WTC11 (cell line): ENCODE measurements around the gene LRP4. TPM values are rescaled to one million over a fixed set of nuclear protein-coding genes. Genes with fewer than 3 reads are reported as not detected.

Source experiments
- ATAC-seq: fragments of 200-7000 bp; cut with Tn5 transposase; 2 replicates; pipeline ENCODE4 v1.10.0; 2021; ENCODE audit warnings: mild to moderate bottlenecking, moderate library complexity
- CTCF ChIA-PET: fragments of 300-600 bp; sonication (Branson Sonifier 250); formaldehyde crosslinking; loops from one replicate; lab custom pipeline; 2021; ENCODE audit warnings: antibody characterized with exemption; lab: Charles Lee
- POLR2A ChIA-PET: fragments of 350-600 bp; sonication (Branson Sonifier 250); formaldehyde crosslinking; loops from one replicate; lab custom pipeline; 2021; ENCODE audit warnings: antibody characterized with exemption; lab: Charles Lee
- DNase-seq: peaks from one replicate; pipeline ENCODE4 v3.0.0; 2021; ENCODE audit warnings: low spot score
- H3K27ac Mint-ChIP-seq: 2 replicates; pipeline ENCODE4 v1.8.0; 2021; ENCODE audit warnings: mixed read lengths
- H3K27me3 Mint-ChIP-seq: 2 replicates; pipeline ENCODE4 v1.8.0; 2021; ENCODE audit warnings: low read depth, mild to moderate bottlenecking, moderate library complexity, mixed read lengths
- H3K36me3 Mint-ChIP-seq: 2 replicates; pipeline ENCODE4 v1.8.0; 2021; ENCODE audit warnings: mixed read lengths
- H3K4me1 Mint-ChIP-seq: 2 replicates; pipeline ENCODE4 v1.8.0; 2022; ENCODE audit warnings: mixed read lengths
- H3K4me3 Mint-ChIP-seq: 2 replicates; pipeline ENCODE4 v1.8.0; 2021; ENCODE audit warnings: mild to moderate bottlenecking, moderate library complexity, mixed read lengths
- H3K9me3 Mint-ChIP-seq: 2 replicates; pipeline ENCODE4 v1.8.0; 2021; ENCODE audit warnings: mixed read lengths
- HMGA2 ChIP-seq: fragments of 250-450 bp; sonication (Bioruptor Pico); IDR thresholded peaks from 2 replicates; pipeline ENCODE4 v1.4.0; 2021; ENCODE audit warnings: mild to moderate bottlenecking, moderate library complexity
- JAZF1 ChIP-seq: fragments of 250-450 bp; sonication (Bioruptor Pico); IDR thresholded peaks from 2 replicates; pipeline ENCODE4 v1.9.0; 2021; ENCODE audit warnings: moderate library complexity, mild to moderate bottlenecking, inconsistent platforms
- NR2C2 ChIP-seq: sonication (generic); formaldehyde crosslinking; IDR thresholded peaks from 2 replicates; pipeline ENCODE4 v1.8.0; 2022; ENCODE audit warnings: mild to moderate bottlenecking, missing genetic modification reagents
- SMAD3 ChIP-seq: sonication (generic); formaldehyde crosslinking; IDR thresholded peaks from 2 replicates; pipeline ENCODE4 v1.8.0; 2022; ENCODE audit warnings: missing genetic modification reagents, mild to moderate bottlenecking, borderline replicate concordance
- SP1 ChIP-seq: sonication (generic); formaldehyde crosslinking; conservative IDR thresholded peaks from 2 replicates; pipeline ENCODE4 v1.8.1; 2022; ENCODE audit warnings: missing genetic modification reagents
- ZNF219 ChIP-seq: sonication (generic); formaldehyde crosslinking; IDR thresholded peaks from 2 replicates; pipeline ENCODE4 v1.8.0; 2023; ENCODE audit warnings: missing genetic modification reagents, mild to moderate bottlenecking, borderline replicate concordance
- ZNF396 ChIP-seq: fragments of 250-450 bp; sonication (Bioruptor Pico); IDR thresholded peaks from 2 replicates; pipeline ENCODE4 v1.8.0; 2021; ENCODE audit warnings: mild to moderate bottlenecking, moderate library complexity, borderline replicate concordance
- total RNA-seq: library from RNA; stranded (reverse); gene quantifications from 3 replicates; pipeline ENCODE4 v1.2.3, GENCODE V29; 2021
- TF ChIP-seq, protein P1 (sequence below): sonication (generic); formaldehyde crosslinking; IDR thresholded peaks from 2 replicates; pipeline ENCODE4 v1.8.0; 2023; ENCODE audit warnings: mild to moderate bottlenecking, missing genetic modification reagents
- TF ChIP-seq, protein P2 (sequence below): sonication (generic); formaldehyde crosslinking; IDR thresholded peaks from 2 replicates; pipeline ENCODE4 v1.8.1; 2023; ENCODE audit warnings: mild to moderate bottlenecking, missing genetic modification reagents, moderate library complexity
- TF ChIP-seq, protein P3 (sequence below): fragments of 250-450 bp; sonication (Bioruptor Pico); IDR thresholded peaks from 2 replicates; pipeline ENCODE4 v2.1.2; 2022; ENCODE audit warnings: mild to moderate bottlenecking, moderate library complexity
- TF ChIP-seq, protein P4 (sequence below): sonication (generic); formaldehyde crosslinking; IDR thresholded peaks from 2 replicates; pipeline ENCODE4 v1.8.1; 2023; ENCODE audit warnings: mild to moderate bottlenecking, missing genetic modification reagents
- TF ChIP-seq, protein P5 (sequence below): fragments of 250-450 bp; sonication (Bioruptor Pico); IDR thresholded peaks from 2 replicates; pipeline ENCODE4 v1.9.0; 2021; ENCODE audit warnings: mild to moderate bottlenecking

The LRP4 gene
- total RNA-seq, 1 experiment from 2014 or later = 39.5 TPM

DNA sequence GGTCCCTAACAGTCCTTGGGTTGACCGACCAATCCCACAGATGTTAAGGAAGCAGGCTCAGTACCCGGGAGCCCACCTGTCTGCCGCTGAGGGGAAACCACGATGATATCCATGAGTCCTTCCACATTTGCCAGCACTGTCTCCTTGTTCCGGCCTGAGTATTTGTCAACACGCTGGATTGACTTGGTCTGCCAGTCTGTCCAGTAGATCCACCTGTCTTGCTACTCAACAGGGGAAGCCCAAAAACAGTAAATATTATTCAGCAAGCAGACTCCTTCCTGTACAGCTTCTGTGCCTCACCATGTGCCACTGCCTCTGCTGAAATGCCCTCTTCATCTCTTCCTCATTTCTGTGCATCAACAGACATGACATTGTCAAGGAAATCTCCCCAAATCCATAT is 49.4 kb downstream of the LRP4 start:
- ChIA-PET POLR2A (no interaction called here), CTCF (no interaction called here)
- H3K4me1 Mint-ChIP-seq = no peaks in the 10 kb centered on the region
- no peak for DNase-seq
- H3K9me3 Mint-ChIP-seq = no peaks in the 10 kb centered on the region
- H3K27ac Mint-ChIP-seq = no peak overlapping the region
- H3K27me3 Mint-ChIP-seq = no peaks in the 10 kb centered on the region
- H3K36me3 Mint-ChIP-seq = peaks cover 82% of the 10 kb centered on the region
- no peak overlapping the region for H3K4me3 Mint-ChIP-seq
- TF ChIP-seq NR2C2 (CRISPR knock-in tag) = no peak
- no peak for TF ChIP-seq SP1 (CRISPR knock-in tag)
- TF ChIP-seq, protein P1, sequence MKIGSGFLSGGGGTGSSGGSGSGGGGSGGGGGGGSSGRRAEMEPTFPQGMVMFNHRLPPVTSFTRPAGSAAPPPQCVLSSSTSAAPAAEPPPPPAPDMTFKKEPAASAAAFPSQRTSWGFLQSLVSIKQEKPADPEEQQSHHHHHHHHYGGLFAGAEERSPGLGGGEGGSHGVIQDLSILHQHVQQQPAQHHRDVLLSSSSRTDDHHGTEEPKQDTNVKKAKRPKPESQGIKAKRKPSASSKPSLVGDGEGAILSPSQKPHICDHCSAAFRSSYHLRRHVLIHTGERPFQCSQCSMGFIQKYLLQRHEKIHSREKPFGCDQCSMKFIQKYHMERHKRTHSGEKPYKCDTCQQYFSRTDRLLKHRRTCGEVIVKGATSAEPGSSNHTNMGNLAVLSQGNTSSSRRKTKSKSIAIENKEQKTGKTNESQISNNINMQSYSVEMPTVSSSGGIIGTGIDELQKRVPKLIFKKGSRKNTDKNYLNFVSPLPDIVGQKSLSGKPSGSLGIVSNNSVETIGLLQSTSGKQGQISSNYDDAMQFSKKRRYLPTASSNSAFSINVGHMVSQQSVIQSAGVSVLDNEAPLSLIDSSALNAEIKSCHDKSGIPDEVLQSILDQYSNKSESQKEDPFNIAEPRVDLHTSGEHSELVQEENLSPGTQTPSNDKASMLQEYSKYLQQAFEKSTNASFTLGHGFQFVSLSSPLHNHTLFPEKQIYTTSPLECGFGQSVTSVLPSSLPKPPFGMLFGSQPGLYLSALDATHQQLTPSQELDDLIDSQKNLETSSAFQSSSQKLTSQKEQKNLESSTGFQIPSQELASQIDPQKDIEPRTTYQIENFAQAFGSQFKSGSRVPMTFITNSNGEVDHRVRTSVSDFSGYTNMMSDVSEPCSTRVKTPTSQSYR (CRISPR knock-in tag) = no peak
- ATAC-seq = no peak

DNA sequence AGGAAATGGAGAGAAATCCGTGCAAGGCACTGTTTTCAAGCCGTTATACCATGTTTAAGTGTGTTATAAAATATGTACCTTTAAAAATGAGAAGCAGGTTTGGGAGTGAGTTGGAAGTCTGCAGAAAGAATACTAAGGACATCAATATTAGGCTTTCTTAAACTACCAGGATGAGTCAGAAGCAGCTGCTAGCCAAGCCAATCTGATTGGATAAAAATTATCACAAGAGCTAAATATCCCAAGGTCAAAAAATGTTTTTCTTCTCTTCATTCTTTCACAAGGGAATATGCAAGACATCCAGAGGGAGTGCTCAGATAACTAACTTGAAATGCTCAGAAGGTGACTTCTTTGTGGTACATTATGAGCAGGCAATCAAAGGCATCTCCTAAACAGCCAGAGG is 53.0 kb downstream of the LRP4 start:
- H3K4me3 Mint-ChIP-seq = no peak overlapping the region
- no peak for DNase-seq
- no peaks in the 10 kb centered on the region for H3K4me1 Mint-ChIP-seq
- ChIA-PET POLR2A (no interaction called here), CTCF (no interaction called here)
- no peaks in the 10 kb centered on the region for H3K27me3 Mint-ChIP-seq
- no peak overlapping the region for H3K27ac Mint-ChIP-seq
- no peaks in the 10 kb centered on the region for H3K9me3 Mint-ChIP-seq
- no peak for TF ChIP-seq JAZF1 (CRISPR knock-in tag)
- no peak for TF ChIP-seq ZNF396 (CRISPR knock-in tag)
- TF ChIP-seq, all 79 proteins: peak for 0
- no peak for ATAC-seq
- H3K36me3 Mint-ChIP-seq = peaks cover 70% of the 10 kb centered on the region

DNA sequence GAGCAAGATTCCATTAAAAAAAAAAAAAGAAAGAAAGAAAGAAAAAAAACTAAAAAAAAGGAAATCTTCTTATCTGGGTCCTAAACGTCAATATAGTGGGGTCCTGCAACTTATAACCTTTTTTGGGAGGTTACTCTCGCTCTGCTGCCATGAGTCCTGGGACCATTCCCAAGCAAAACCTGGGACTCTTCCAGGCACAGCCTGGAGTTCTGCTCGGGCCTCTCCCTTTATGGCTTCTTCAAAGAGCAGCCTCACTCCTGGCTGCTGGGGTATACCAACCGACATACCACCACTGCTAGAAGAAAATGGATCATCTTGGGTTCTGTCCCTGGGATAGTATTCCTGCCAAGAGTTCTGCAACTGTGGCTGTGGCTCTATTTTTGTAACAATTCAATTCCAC is 58.1 kb downstream of the LRP4 start:
- H3K4me3 Mint-ChIP-seq = no peak overlapping the region
- no peaks in the 10 kb centered on the region for H3K4me1 Mint-ChIP-seq
- DNase-seq (no peak), ATAC-seq (no peak)
- no peaks in the 10 kb centered on the region for H3K9me3 Mint-ChIP-seq
- ChIA-PET POLR2A (no interaction called here), CTCF (no interaction called here)
- no peaks in the 10 kb centered on the region; the same call in 1 of the 2 replicates for H3K27me3 Mint-ChIP-seq
- H3K36me3 Mint-ChIP-seq = peaks cover 61% of the 10 kb centered on the region
- no peak overlapping the region for H3K27ac Mint-ChIP-seq
- TF ChIP-seq, protein P2, sequence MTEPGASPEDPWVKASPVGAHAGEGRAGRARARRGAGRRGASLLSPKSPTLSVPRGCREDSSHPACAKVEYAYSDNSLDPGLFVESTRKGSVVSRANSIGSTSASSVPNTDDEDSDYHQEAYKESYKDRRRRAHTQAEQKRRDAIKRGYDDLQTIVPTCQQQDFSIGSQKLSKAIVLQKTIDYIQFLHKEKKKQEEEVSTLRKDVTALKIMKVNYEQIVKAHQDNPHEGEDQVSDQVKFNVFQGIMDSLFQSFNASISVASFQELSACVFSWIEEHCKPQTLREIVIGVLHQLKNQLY (CRISPR knock-in tag) = no peak
- TF ChIP-seq, protein P3, sequence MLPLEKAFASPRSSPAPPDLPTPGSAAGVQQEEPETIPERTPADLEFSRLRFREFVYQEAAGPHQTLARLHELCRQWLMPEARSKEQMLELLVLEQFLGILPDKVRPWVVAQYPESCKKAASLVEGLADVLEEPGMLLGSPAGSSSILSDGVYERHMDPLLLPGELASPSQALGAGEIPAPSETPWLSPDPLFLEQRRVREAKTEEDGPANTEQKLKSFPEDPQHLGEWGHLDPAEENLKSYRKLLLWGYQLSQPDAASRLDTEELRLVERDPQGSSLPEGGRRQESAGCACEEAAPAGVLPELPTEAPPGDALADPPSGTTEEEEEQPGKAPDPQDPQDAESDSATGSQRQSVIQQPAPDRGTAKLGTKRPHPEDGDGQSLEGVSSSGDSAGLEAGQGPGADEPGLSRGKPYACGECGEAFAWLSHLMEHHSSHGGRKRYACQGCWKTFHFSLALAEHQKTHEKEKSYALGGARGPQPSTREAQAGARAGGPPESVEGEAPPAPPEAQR (CRISPR knock-in tag) = no peak
- TF ChIP-seq, protein P4, sequence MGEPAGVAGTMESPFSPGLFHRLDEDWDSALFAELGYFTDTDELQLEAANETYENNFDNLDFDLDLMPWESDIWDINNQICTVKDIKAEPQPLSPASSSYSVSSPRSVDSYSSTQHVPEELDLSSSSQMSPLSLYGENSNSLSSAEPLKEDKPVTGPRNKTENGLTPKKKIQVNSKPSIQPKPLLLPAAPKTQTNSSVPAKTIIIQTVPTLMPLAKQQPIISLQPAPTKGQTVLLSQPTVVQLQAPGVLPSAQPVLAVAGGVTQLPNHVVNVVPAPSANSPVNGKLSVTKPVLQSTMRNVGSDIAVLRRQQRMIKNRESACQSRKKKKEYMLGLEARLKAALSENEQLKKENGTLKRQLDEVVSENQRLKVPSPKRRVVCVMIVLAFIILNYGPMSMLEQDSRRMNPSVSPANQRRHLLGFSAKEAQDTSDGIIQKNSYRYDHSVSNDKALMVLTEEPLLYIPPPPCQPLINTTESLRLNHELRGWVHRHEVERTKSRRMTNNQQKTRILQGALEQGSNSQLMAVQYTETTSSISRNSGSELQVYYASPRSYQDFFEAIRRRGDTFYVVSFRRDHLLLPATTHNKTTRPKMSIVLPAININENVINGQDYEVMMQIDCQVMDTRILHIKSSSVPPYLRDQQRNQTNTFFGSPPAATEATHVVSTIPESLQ = no peak
- TF ChIP-seq HMGA2 (no peak), SMAD3 (CRISPR knock-in tag) (no peak)

DNA sequence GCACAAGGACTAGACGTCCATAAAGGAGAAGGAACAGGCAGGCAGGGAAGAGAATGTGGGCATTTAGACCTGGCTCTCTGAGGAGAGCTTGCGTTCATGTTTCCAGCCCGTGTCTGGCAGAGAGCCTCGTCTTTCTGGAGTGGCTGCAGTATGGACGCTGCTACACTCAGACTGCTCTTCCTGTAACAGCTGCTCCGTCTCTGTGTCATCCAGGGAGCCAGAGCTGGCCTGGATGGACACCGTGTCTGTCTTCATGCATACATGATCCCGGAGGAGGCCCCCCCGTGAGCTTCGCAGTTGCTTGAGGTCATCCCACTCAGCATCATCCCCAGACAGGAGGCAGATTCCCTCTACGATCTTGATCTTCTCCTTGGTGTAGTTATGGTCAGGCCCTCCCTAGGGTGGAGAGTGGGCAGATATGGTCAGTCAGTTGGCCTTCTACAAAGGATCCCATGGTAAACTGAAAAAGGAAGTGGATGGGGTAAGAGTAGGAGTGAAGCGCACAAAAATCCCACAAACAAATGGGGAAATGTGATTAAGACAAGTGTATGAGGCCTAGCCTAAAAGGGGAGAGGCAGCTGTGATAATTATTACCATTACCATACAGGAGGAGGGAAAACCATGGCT is 59.3 kb downstream of the LRP4 start:
- ChIA-PET CTCF (interaction anchor here (1.0 kb wide), 1 partner anchor 294 kb away, joined by 3 read pairs; no protein-coding TSS in a partner anchor), POLR2A (no interaction called here)
- H3K36me3 Mint-ChIP-seq = peaks cover 50% of the 10 kb centered on the region
- TF ChIP-seq, protein P3 (CRISPR knock-in tag) = no peak
- no peak for TF ChIP-seq ZNF219
- TF ChIP-seq, protein P5, sequence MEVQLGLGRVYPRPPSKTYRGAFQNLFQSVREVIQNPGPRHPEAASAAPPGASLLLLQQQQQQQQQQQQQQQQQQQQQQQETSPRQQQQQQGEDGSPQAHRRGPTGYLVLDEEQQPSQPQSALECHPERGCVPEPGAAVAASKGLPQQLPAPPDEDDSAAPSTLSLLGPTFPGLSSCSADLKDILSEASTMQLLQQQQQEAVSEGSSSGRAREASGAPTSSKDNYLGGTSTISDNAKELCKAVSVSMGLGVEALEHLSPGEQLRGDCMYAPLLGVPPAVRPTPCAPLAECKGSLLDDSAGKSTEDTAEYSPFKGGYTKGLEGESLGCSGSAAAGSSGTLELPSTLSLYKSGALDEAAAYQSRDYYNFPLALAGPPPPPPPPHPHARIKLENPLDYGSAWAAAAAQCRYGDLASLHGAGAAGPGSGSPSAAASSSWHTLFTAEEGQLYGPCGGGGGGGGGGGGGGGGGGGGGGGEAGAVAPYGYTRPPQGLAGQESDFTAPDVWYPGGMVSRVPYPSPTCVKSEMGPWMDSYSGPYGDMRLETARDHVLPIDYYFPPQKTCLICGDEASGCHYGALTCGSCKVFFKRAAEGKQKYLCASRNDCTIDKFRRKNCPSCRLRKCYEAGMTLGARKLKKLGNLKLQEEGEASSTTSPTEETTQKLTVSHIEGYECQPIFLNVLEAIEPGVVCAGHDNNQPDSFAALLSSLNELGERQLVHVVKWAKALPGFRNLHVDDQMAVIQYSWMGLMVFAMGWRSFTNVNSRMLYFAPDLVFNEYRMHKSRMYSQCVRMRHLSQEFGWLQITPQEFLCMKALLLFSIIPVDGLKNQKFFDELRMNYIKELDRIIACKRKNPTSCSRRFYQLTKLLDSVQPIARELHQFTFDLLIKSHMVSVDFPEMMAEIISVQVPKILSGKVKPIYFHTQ (CRISPR knock-in tag) = no peak
- no peak for DNase-seq
- no peak overlapping the region for H3K27ac Mint-ChIP-seq
- no peak for ATAC-seq
- H3K9me3 Mint-ChIP-seq = no peaks in the 10 kb centered on the region
- no peaks in the 10 kb centered on the region for H3K4me1 Mint-ChIP-seq
- H3K27me3 Mint-ChIP-seq = no peaks in the 10 kb centered on the region; the same call in 1 of the 2 replicates
- no peak overlapping the region for H3K4me3 Mint-ChIP-seq
